ENCODE data around the gene NFAT5. TPM values are rescaled to one million over a fixed set of nuclear protein-coding genes. Genes with fewer than 3 reads are reported as not detected.

The NFAT5 gene
- total and polyA plus RNA-seq, 12 donors = 1.9 to 79.4 (median 50.7) TPM

DNA sequence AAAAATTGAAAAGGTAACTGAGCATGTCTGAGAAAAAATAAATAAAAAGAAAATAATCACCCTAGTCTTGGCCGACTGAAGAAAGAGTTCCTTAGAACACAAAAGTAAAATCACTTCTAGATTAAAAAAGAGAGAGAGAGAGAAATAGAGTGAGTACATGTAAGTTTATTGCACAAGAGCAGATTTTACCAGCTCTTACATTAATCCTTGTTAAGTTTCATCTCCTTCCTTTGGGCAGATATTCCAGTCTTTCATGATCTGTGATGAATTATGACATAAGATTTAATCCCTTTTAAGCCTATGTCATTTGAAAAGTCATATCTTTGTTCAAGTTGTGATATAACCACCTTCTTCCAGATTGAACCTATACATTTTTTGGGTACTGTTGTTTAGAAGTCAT is 54.8 kb downstream of the NFAT5 start:
- H3K36me3 ChIP-seq (replicated peaks in 1 of 2) = no peaks in the 10 kb centered on the region
- H3K4me3 ChIP-seq = no peak overlapping the region
- intact Hi-C loops (cut with DNase I) = no loop called here
- DNase-seq = no peak
- 32 to 52% (median 41%) methylated on average over 1 of the region's 1 CpG for WGBS, 4 donors
- no peaks in the 10 kb centered on the region for H3K9me3 ChIP-seq (replicated peaks in 1 of 3)
- no peak overlapping the region for H3K27ac ChIP-seq
- peaks cover 8 to 39% of the 10 kb centered on the region in 2 donors for H3K4me1 ChIP-seq (replicated peaks in 1 of 2)
- TF ChIP-seq POLR2A (IDR thresholded peaks at IDR 0.05) = no peak
- TF ChIP-seq, protein P1, sequence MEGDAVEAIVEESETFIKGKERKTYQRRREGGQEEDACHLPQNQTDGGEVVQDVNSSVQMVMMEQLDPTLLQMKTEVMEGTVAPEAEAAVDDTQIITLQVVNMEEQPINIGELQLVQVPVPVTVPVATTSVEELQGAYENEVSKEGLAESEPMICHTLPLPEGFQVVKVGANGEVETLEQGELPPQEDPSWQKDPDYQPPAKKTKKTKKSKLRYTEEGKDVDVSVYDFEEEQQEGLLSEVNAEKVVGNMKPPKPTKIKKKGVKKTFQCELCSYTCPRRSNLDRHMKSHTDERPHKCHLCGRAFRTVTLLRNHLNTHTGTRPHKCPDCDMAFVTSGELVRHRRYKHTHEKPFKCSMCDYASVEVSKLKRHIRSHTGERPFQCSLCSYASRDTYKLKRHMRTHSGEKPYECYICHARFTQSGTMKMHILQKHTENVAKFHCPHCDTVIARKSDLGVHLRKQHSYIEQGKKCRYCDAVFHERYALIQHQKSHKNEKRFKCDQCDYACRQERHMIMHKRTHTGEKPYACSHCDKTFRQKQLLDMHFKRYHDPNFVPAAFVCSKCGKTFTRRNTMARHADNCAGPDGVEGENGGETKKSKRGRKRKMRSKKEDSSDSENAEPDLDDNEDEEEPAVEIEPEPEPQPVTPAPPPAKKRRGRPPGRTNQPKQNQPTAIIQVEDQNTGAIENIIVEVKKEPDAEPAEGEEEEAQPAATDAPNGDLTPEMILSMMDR (IDR thresholded peaks at IDR 0.05) = no peak
- no peaks in the 10 kb centered on the region for H3K27me3 ChIP-seq

- H3K4me3 ChIP-seq = no peak overlapping the region
- whole genome bisulfite sequencing, 4 donors = 77 to 94% (median 86%) methylated on average over 1 of the region's 1 CpG
- H3K4me1 ChIP-seq (replicated peaks in 1 of 2) = peaks cover 8 to 39% of the 10 kb centered on the region in 2 donors
- no peak for TF ChIP-seq POLR2A (IDR thresholded peaks at IDR 0.05)
- TF ChIP-seq, protein P1 (IDR thresholded peaks at IDR 0.05) = no peak
- intact Hi-C loops (cut with DNase I) = no loop called here
- no peaks in the 10 kb centered on the region for H3K9me3 ChIP-seq (replicated peaks in 1 of 3)
- H3K27me3 ChIP-seq = no peaks in the 10 kb centered on the region
- no peaks in the 10 kb centered on the region for H3K36me3 ChIP-seq (replicated peaks in 1 of 2)
- DNase-seq = no peak
- H3K27ac ChIP-seq = no peak overlapping the region
Measured at GRCh38 chr16:69621225-69621624, 55.5 kb downstream of the NFAT5 start.

- TF ChIP-seq, protein P1 (IDR thresholded peaks at IDR 0.05) = no peak
- TF ChIP-seq POLR2A (IDR thresholded peaks at IDR 0.05) = no peak
- no peak overlapping the region for H3K4me3 ChIP-seq
- H3K36me3 ChIP-seq (replicated peaks in 1 of 2) = peaks cover 0 to 5% of the 10 kb centered on the region in 2 donors
- intact Hi-C loops (cut with DNase I) = no loop called here
- H3K9me3 ChIP-seq (replicated peaks in 1 of 3) = no peaks in the 10 kb centered on the region
- 73 to 84% (median 81%) methylated on average over 2 of the region's 2 CpGs for WGBS, 4 donors
- no peak for DNase-seq
- H3K4me1 ChIP-seq (replicated peaks in 1 of 2) = peaks cover 0 to 6% of the 10 kb centered on the region in 2 donors
- H3K27ac ChIP-seq = no peak overlapping the region
- no peaks in the 10 kb centered on the region for H3K27me3 ChIP-seq
Measured at GRCh38 chr16:69626256-69626655, 60.5 kb downstream of the NFAT5 start.

- intact Hi-C loops (cut with DNase I) = no loop called here
- peaks cover 0 to 9% of the 10 kb centered on the region in 2 donors for H3K4me1 ChIP-seq (replicated peaks in 1 of 2)
- no peak for TF ChIP-seq POLR2A (IDR thresholded peaks at IDR 0.05)
- TF ChIP-seq, protein P1 (IDR thresholded peaks at IDR 0.05) = no peak
- DNase-seq = no peak
- no peaks in the 10 kb centered on the region for H3K27me3 ChIP-seq
- H3K27ac ChIP-seq = no peak overlapping the region
- no peaks in the 10 kb centered on the region for H3K9me3 ChIP-seq (replicated peaks in 1 of 3)
- H3K36me3 ChIP-seq (replicated peaks in 1 of 2) = peaks cover 0 to 20% of the 10 kb centered on the region in 2 donors
- no peak overlapping the region for H3K4me3 ChIP-seq
Measured at GRCh38 chr16:69632828-69633227, 67.1 kb downstream of the NFAT5 start.
